HepG2 (cell line): ENCODE data around the gene TMEM219. TPM values are rescaled to one million over a fixed set of nuclear protein-coding genes. Genes with fewer than 3 reads are reported as not detected.

Experiments used
- ARID5B ChIP-seq: IDR thresholded peaks from 2 replicates; pipeline ENCODE4 v1.4.0; 2020; ENCODE audit warnings: mild to moderate bottlenecking, missing genetic modification reagents
- BRF2 ChIP-seq: sonication (generic); formaldehyde crosslinking; IDR thresholded peaks from 2 replicates; pipeline ENCODE4 v1.8.1; 2022; ENCODE audit warnings: mild to moderate bottlenecking, missing genetic modification reagents
- CBX5 ChIP-seq: sonication (generic); formaldehyde crosslinking; IDR thresholded peaks from 2 replicates; pipeline ENCODE4 v1.4.0; 2020; ENCODE audit warnings: missing genetic modification reagents, borderline replicate concordance
- CTCF ChIP-seq: sonication (generic); formaldehyde crosslinking; IDR thresholded peaks from 2 replicates; pipeline ENCODE4 v1.5.0; 2020; ENCODE audit warnings: mild to moderate bottlenecking, missing genetic modification reagents, moderate library complexity
- HNRNPL ChIP-seq: fragments of 200-400 bp; formaldehyde crosslinking; IDR thresholded peaks from 2 replicates; pipeline ENCODE4 v1.6.1; 2017; ENCODE audit warnings: mild to moderate bottlenecking, low read depth, low read length
- HOXA9 ChIP-seq: sonication (generic); formaldehyde crosslinking; IDR thresholded peaks from 2 replicates; pipeline ENCODE4 v1.8.1; 2022; ENCODE audit warnings: missing genetic modification reagents, mild to moderate bottlenecking, moderate library complexity, borderline replicate concordance
- KAT8 ChIP-seq: IDR thresholded peaks from 2 replicates; pipeline ENCODE4 v1.6.1; 2016; ENCODE audit warnings: missing genetic modification reagents, missing compliant biosample characterization
- LCORL ChIP-seq, 2 experiments: fragments of 450-650 bp in 1 of 2; sonication (generic) in 1 of 2; formaldehyde crosslinking in 1 of 2; IDR thresholded peaks; 2 replicates each; pipeline versions ENCODE4 v1.5.0 to v1.6.1; 2017 to 2020; ENCODE audit warnings: antibody characterized with exemption in 1 of 2, missing genetic modification reagents in 1 of 2
- PREB ChIP-seq: sonication (generic); formaldehyde crosslinking; IDR thresholded peaks from 2 replicates; pipeline ENCODE4 v1.4.0; 2020; ENCODE audit warnings: missing genetic modification reagents
- RXRA ChIP-seq: sonication (generic); formaldehyde crosslinking; IDR thresholded peaks from 2 replicates; pipeline ENCODE4 v1.5.1; 2020; ENCODE audit warnings: missing genetic modification reagents
- SAFB2 ChIP-seq: sonication (generic); formaldehyde crosslinking; IDR thresholded peaks from 2 replicates; pipeline ENCODE4 v1.5.1; 2020; ENCODE audit warnings: missing genetic modification reagents, low read depth, mild to moderate bottlenecking, borderline replicate concordance
- STAG1 ChIP-seq: sonication (generic); formaldehyde crosslinking; IDR thresholded peaks from 2 replicates; pipeline ENCODE4 v1.4.0; 2020; ENCODE audit warnings: missing genetic modification reagents
- TRAFD1 ChIP-seq: sonication (generic); formaldehyde crosslinking; IDR thresholded peaks from 2 replicates; pipeline ENCODE4 v1.5.1; 2020; ENCODE audit warnings: missing genetic modification reagents, mild to moderate bottlenecking, borderline replicate concordance
- ZC3H4 ChIP-seq: sonication (generic); formaldehyde crosslinking; IDR thresholded peaks from 2 replicates; pipeline ENCODE4 v1.4.0; 2020; ENCODE audit warnings: missing genetic modification reagents, borderline replicate concordance
- ZNF274 ChIP-seq: sonication (generic); formaldehyde crosslinking; IDR thresholded peaks from 2 replicates; pipeline ENCODE4 v1.5.1; 2020; ENCODE audit warnings: mild to moderate bottlenecking, missing genetic modification reagents
- ZNF296 ChIP-seq: sonication (generic); formaldehyde crosslinking; conservative IDR thresholded peaks from 2 replicates; pipeline ENCODE4 v1.5.0; 2020; ENCODE audit warnings: mild to moderate bottlenecking, missing genetic modification reagents
- ZNF510 ChIP-seq: sonication (generic); formaldehyde crosslinking; IDR thresholded peaks from 2 replicates; pipeline ENCODE4 v1.4.0; 2020; ENCODE audit warnings: low read depth, mild to moderate bottlenecking, missing genetic modification reagents
- ZNF547 ChIP-seq: sonication (generic); formaldehyde crosslinking; IDR thresholded peaks from 2 replicates; pipeline ENCODE4 v1.5.1; 2020; ENCODE audit warnings: mild to moderate bottlenecking, missing genetic modification reagents
- ZNF644 ChIP-seq: IDR thresholded peaks from 2 replicates; pipeline ENCODE4 v1.6.1; 2016; ENCODE audit warnings: low read depth
- ZNF839 ChIP-seq: sonication (generic); formaldehyde crosslinking; IDR thresholded peaks from 2 replicates; pipeline ENCODE4 v1.4.0; 2020; ENCODE audit warnings: missing genetic modification reagents, mild to moderate bottlenecking, borderline replicate concordance
- ZSCAN22 ChIP-seq: sonication (generic); formaldehyde crosslinking; IDR thresholded peaks from 2 replicates; pipeline ENCODE4 v1.4.0; 2020; ENCODE audit warnings: mild to moderate bottlenecking, missing genetic modification reagents
- polyA plus RNA-seq, 8 experiments: library from polyadenylated mRNA; depleted of rRNA in 3 of 8; stranded (reverse) in 7 of 8; unstranded in 1 of 8; fragments of >200 nt; fragmentation: Illumina TruSeq in 4 of 8; extraction: Trizol in 4 of 8; gene quantifications; 2 replicates each; pipeline versions ENCODE4 v1.2.1 to v1.2.3, GENCODE V29; 2011 to 2016; ENCODE audit warnings: low read depth in 4 of 8, missing spikeins in 1 of 8, mixed read lengths in 1 of 8; ENCODE audit not compliant: insufficient read depth in 1 of 8
- total RNA-seq, 5 experiments: library from RNA; depleted of rRNA; stranded (reverse); fragments of >200 nt; fragmentation: Illumina TruSeq; extraction: Trizol; gene quantifications; 2 replicates each; pipeline ENCODE4 v1.2.3, GENCODE V29; 2016; ENCODE audit warnings: low read depth in 1 of 5

The TMEM219 gene
- total and polyA plus RNA-seq, 2 of the 13 experiments (the other 11 are each of a cell fraction or from before 2014, with no cell fraction given) = 105 to 115 TPM

- TF ChIP-seq SAFB2 (CRISPR knock-in tag) (0 out of 2 replicates have a peak, but pooled peaks have one; percentile 19), CBX5 (CRISPR knock-in tag) (no peak), PREB (CRISPR knock-in tag) (peak; percentile 6; the same call in 1 of the 2 replicates), RXRA (CRISPR knock-in tag) (0 out of 2 replicates have a peak, but pooled peaks have one; percentile 3), ZSCAN22 (no peak), ZNF274 (0 out of 2 replicates have a peak, but pooled peaks have one; percentile 7), LCORL (IDR thresholded peaks at IDR 0.05) (no peak), LCORL (CRISPR knock-in tag; IDR thresholded peaks at IDR 0.05) (0 out of 2 replicates have a peak, but pooled peaks have one; percentile 11), HNRNPL (0 out of 2 replicates have a peak, but pooled peaks have one; percentile 29), ZNF839 (0 out of 2 replicates have a peak, but pooled peaks have one; percentile 39), TRAFD1 (CRISPR knock-in tag) (no peak), HOXA9 (CRISPR knock-in tag) (no peak), ZNF644 (CRISPR knock-in tag) (no peak), STAG1 (CRISPR knock-in tag) (peak; percentile 11; the same call in 1 of the 2 replicates), BRF2 (CRISPR knock-in tag) (no peak), ARID5B (peak; percentile 9), KAT8 (CRISPR knock-in tag) (no peak), ZNF510 (CRISPR knock-in tag) (no peak), ZC3H4 (0 out of 2 replicates have a peak, but pooled peaks have one; percentile 1), ZNF547 (peak; percentile 1; the same call in 1 of the 2 replicates), CTCF (CRISPR knock-in tag) (peak; percentile 24; the same call in 1 of the 2 replicates), ZNF296 (no peak)
Measured at GRCh38 chr16:29926711-29927052, 35.2 kb upstream of the TMEM219 start (continued).
